Measurements from ENCODE around the gene ELOVL6.

- TF ChIP-seq CTCF (IDR thresholded peaks at IDR 0.05) (no peak), EP300 (IDR thresholded peaks at IDR 0.05) (no peak)
Observed at GRCh38 chr4:110130576-110131358, 67.6 kb downstream of the ELOVL6 start.
